ENCODE results near the gene GULP1. TPM values are rescaled to one million over a fixed set of nuclear protein-coding genes. Genes with fewer than 3 reads are reported as not detected.

Gene GULP1
- total and polyA plus RNA-seq, 2 of the 13 experiments (the other 11 are each of a cell fraction or from before 2014, with no cell fraction given): 0.15 TPM; not detected in 1

DNA sequence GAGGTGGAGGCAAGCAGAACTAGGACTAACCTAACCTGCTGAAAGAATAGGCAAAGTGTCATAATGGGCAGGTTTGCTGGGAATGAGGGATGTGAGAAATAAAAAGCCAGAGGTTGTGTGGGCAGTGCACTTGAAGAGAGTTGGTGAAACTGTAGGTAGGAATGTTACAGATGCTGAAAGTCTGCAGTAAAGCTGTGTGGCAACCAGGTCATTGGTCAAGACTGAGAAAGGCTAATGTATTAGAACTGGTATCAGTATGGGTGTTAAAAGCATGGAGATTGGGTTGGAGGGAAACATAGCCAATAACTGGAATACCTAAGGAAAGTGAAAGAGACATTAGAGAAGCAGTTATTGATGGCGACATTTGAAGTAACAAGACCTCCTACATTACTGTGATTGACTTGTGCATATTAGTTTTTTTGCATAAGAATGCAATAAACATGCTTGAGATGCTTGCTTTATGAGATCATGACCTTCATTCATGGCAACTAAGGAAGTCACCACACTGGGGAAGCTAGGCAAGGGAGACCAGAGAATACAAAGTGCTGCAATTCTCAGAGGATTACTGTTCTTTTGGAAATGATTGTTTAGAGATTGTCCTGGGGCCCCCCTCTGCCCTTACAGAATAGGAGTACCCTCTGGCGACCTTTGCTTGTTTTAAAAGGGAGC is 11.8 kb downstream of the GULP1 start (continued):
- TF ChIP-seq KIAA2018 (CRISPR knock-in tag; IDR thresholded peaks at IDR 0.05; ENCODE audit: borderline replicate concordance) (no peak), ZNF549 (CRISPR knock-in tag; IDR thresholded peaks at IDR 0.05) (no peak), ZNF260 (CRISPR knock-in tag; IDR thresholded peaks at IDR 0.05; ENCODE audit: borderline replicate concordance, low read depth) (no peak), IKZF5 (CRISPR knock-in tag; IDR thresholded peaks at IDR 0.05) (no peak), BHLHE40 (IDR thresholded peaks at IDR 0.05; ENCODE audit: low read length) (no peak)
- TF ChIP-seq, protein P1, sequence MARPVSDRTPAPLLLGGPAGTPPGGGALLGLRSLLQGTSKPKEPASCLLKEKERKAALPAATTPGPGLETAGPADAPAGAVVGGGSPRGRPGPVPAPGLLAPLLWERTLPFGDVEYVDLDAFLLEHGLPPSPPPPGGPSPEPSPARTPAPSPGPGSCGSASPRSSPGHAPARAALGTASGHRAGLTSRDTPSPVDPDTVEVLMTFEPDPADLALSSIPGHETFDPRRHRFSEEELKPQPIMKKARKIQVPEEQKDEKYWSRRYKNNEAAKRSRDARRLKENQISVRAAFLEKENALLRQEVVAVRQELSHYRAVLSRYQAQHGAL (CRISPR knock-in tag; IDR thresholded peaks at IDR 0.05; ENCODE audit: not compliant biosample characterization): no peak
- TF ChIP-seq, protein P2, sequence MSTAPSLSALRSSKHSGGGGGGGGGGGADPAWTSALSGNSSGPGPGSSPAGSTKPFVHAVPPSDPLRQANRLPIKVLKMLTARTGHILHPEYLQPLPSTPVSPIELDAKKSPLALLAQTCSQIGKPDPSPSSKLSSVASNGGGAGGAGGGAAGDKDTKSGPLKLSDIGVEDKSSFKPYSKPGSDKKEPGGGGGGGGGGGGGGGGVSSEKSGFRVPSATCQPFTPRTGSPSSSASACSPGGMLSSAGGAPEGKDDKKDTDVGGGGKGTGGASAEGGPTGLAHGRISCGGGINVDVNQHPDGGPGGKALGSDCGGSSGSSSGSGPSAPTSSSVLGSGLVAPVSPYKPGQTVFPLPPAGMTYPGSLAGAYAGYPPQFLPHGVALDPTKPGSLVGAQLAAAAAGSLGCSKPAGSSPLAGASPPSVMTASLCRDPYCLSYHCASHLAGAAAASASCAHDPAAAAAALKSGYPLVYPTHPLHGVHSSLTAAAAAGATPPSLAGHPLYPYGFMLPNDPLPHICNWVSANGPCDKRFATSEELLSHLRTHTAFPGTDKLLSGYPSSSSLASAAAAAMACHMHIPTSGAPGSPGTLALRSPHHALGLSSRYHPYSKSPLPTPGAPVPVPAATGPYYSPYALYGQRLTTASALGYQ (CRISPR knock-in tag; IDR thresholded peaks at IDR 0.05): no peak

Data from HepG2 (cell line).